ENCODE data around the gene UCKL1.

UCKL1 gene

GRCh38 chr20:63958964-63959698, 2.9 kb upstream of the UCKL1 start:
- DNase-seq (ENCODE audit: low read depth), result no peak

GRCh38 chr20:63958471-63958870, 2.3 kb upstream of the UCKL1 start:
- no peak for DNase-seq (ENCODE audit: low read depth)

GRCh38 chr20:63957690-63958441, 1.6 kb upstream of the UCKL1 start:
- DNase-seq (ENCODE audit: low read depth), result no peak

GRCh38 chr20:63957004-63957689, 931 bp upstream of the UCKL1 start:
- peak; percentile 31 for DNase-seq (ENCODE audit: low read depth)

GRCh38 chr20:63956664-63957003, 418 bp upstream of the UCKL1 start:
- no peak for DNase-seq (ENCODE audit: low read depth)

- DNase-seq (ENCODE audit: low read depth), result no peak
Measured at GRCh38 chr20:63955281-63955826, 862 bp downstream of the UCKL1 start.

- no peak for DNase-seq (ENCODE audit: low read depth)
Measured at GRCh38 chr20:63953764-63954429, 2.3 kb downstream of the UCKL1 start.

GRCh38 chr20:63952769-63953168, 3.4 kb downstream of the UCKL1 start:
- DNase-seq (ENCODE audit: low read depth), result no peak

- no peak for DNase-seq (ENCODE audit: low read depth)
Measured at GRCh38 chr20:63952210-63952535, 4.0 kb downstream of the UCKL1 start.

- DNase-seq (ENCODE audit: low read depth), result no peak
Measured at GRCh38 chr20:63951398-63952209, 4.6 kb downstream of the UCKL1 start.

GRCh38 chr20:63950701-63951397, 5.4 kb downstream of the UCKL1 start:
- DNase-seq (ENCODE audit: low read depth), result no peak

- DNase-seq (ENCODE audit: low read depth), result no peak
Measured at GRCh38 chr20:63947638-63948456, 8.4 kb downstream of the UCKL1 start.

- no peak for DNase-seq (ENCODE audit: low read depth)
Measured at GRCh38 chr20:63946986-63947637, 9.1 kb downstream of the UCKL1 start.

GRCh38 chr20:63945921-63946920, 10.0 kb downstream of the UCKL1 start:
- DNase-seq (ENCODE audit: low read depth), result no peak

GRCh38 chr20:63945031-63945658, 11.1 kb downstream of the UCKL1 start:
- no peak for DNase-seq (ENCODE audit: low read depth)

GRCh38 chr20:63944078-63944941, 11.9 kb downstream of the UCKL1 start:
- no peak for DNase-seq (ENCODE audit: low read depth)

GRCh38 chr20:63943808-63944077, 12.5 kb downstream of the UCKL1 start:
- no peak for DNase-seq (ENCODE audit: low read depth)

Data from stimulated activated CD8-positive, alpha-beta memory T cell treated with anti-CD3 and anti-CD28 coated beads, Interleukin-15, amount 100 ng/mL, for 24 hours (primary cell).